B cell (primary cell): ENCODE data around the gene VANGL1. TPM values are rescaled to one million over a fixed set of nuclear protein-coding genes. Genes with fewer than 3 reads are reported as not detected.

ENCODE experiments used
- ATAC-seq: fragments of 200-7000 bp; cut with Tn5 transposase; one replicate; pipeline ENCODE4 v1.10.0; 2021; ENCODE audit warnings: low read depth, mild to moderate bottlenecking, moderate number of reproducible peaks, moderate library complexity
- CTCF ChIA-PET: fragments of 350-600 bp; sonication (Branson Sonifier 250); formaldehyde crosslinking; loops from one replicate; lab custom pipeline; 2021; ENCODE audit warnings: antibody characterized with exemption, inconsistent platforms; lab: Charles Lee
- POLR2A ChIA-PET: fragments of 350-600 bp; sonication (Branson Sonifier 250); formaldehyde crosslinking; loops from one replicate; lab custom pipeline; 2021; ENCODE audit warnings: antibody characterized with exemption; lab: Charles Lee
- DNase-seq: peaks from one replicate; pipeline ENCODE4 v3.0.0; 2013
- H2AFZ ChIP-seq: 2 replicates; pipeline ENCODE4 v1.6.1; 2012; ENCODE audit warnings: mild to moderate bottlenecking, low read depth, low read length; ENCODE audit not compliant: insufficient read depth, poor library complexity, severe bottlenecking
- H3K27ac ChIP-seq, 2 donors: 1 replicate in 1 of 2; 2 replicates in 1 of 2; pipeline ENCODE4 v1.5.1; 2012 to 2013; ENCODE audit warnings: low read length in 2 of 2, mild to moderate bottlenecking in 2 of 2, moderate library complexity in 1 of 2
- H3K27me3 ChIP-seq, 4 experiments: fragments of 200-600 bp in 1 of 4; sonication (generic) in 1 of 4; replicated peaks in 1 of 4; 1 replicate in 2 of 4; 2 replicates in 2 of 4; pipeline versions ENCODE4 v1.6.1 to v1.7.0; 2013 to 2016; ENCODE audit warnings: low read length in 3 of 4, mild to moderate bottlenecking in 2 of 4, mixed read lengths in 1 of 4, moderate library complexity in 1 of 4; ENCODE audit not compliant: insufficient read depth in 4 of 4, control insufficient read depth in 3 of 4; ENCODE audit errors: control extremely low read depth in 1 of 4
- H3K36me3 ChIP-seq, 2 experiments: replicated peaks in 1 of 2; 1 replicate in 1 of 2; 2 replicates in 1 of 2; pipeline versions ENCODE4 v1.6.1 to v1.7.1; 2013; ENCODE audit warnings: low read length in 1 of 2; ENCODE audit not compliant: insufficient read depth in 2 of 2, control insufficient read depth in 1 of 2; ENCODE audit errors: control extremely low read depth in 1 of 2, extremely low read depth in 1 of 2
- H3K4me1 ChIP-seq, 2 donors: fragments of 200-600 bp in 1 of 2; sonication (generic) in 1 of 2; 1 replicate in 1 of 2; 2 replicates in 1 of 2; pipeline versions ENCODE4 v1.5.1 to v1.6.1; 2013 to 2017; ENCODE audit warnings: low read length in 2 of 2; ENCODE audit not compliant: control insufficient read depth in 2 of 2, insufficient read depth in 2 of 2
- H3K4me2 ChIP-seq: replicated peaks from 2 replicates; pipeline ENCODE3; 2012; ENCODE audit warnings: mild to moderate bottlenecking, low read depth, low read length; ENCODE audit not compliant: poor library complexity, severe bottlenecking
- H3K4me3 ChIP-seq, 5 experiments: fragments of 200-600 bp in 1 of 5; sonication (generic) in 1 of 5; 1 replicate in 3 of 5; 2 replicates in 2 of 5; pipeline versions ENCODE4 v1.5.1 to v1.7.0; 2011 to 2016; ENCODE audit warnings: low read length in 4 of 5, mild to moderate bottlenecking in 4 of 5, low read depth in 2 of 5, control low read depth in 1 of 5, moderate library complexity in 1 of 5; ENCODE audit not compliant: insufficient read depth in 1 of 5; ENCODE audit errors: control extremely low read depth in 1 of 5, extremely low read depth in 1 of 5
- H3K79me2 ChIP-seq: fragments of 200-600 bp; sonication (generic); one replicate; pipeline ENCODE4 v1.6.0; 2016; ENCODE audit warnings: low read length; ENCODE audit not compliant: control insufficient read depth, insufficient read depth
- H3K9ac ChIP-seq: fragments of 200-600 bp; sonication (generic); 2 replicates; pipeline ENCODE4 v1.6.1; 2017; ENCODE audit warnings: mild to moderate bottlenecking, low read length, moderate library complexity
- H3K9me3 ChIP-seq, 3 donors: one replicate each; pipeline versions ENCODE4 v1.6.1 to v1.7.1; 2013; ENCODE audit warnings: low read length in 2 of 3; ENCODE audit not compliant: control insufficient read depth in 2 of 3, insufficient read depth in 1 of 3; ENCODE audit errors: control extremely low read depth in 1 of 3
- H4K20me1 ChIP-seq: 2 replicates; pipeline ENCODE4 v1.6.0; 2012; ENCODE audit warnings: mild to moderate bottlenecking, low read length; ENCODE audit not compliant: insufficient read depth, control insufficient read depth, poor library complexity, severe bottlenecking
- H3K27ac Mint-ChIP-seq: one replicate; pipeline ENCODE4 v1.8.0; 2021; ENCODE audit warnings: mixed read lengths
- H3K27me3 Mint-ChIP-seq: one replicate; pipeline ENCODE4 v1.8.0; 2021; ENCODE audit warnings: mixed read lengths
- H3K4me1 Mint-ChIP-seq: one replicate; pipeline ENCODE4 v1.8.0; 2021; ENCODE audit warnings: mixed read lengths
- H3K4me3 Mint-ChIP-seq: one replicate; pipeline ENCODE4 v1.8.0; 2021; ENCODE audit warnings: mixed read lengths
- H3K9me3 Mint-ChIP-seq: one replicate; pipeline ENCODE4 v1.8.0; 2022; ENCODE audit warnings: mixed read lengths; ENCODE audit not compliant: insufficient read depth
- EZH2 ChIP-seq: IDR thresholded peaks from 2 replicates; pipeline ENCODE4 v1.6.1; 2012; ENCODE audit warnings: borderline replicate concordance, low read depth, mild to moderate bottlenecking, moderate library complexity, low read length; ENCODE audit not compliant: insufficient read depth, poor library complexity, severe bottlenecking
- WGBS: methylation state at CpG from one replicate; pipeline ENCODE4 v1.1.5; 2013; ENCODE audit warnings: missing lambda C conversion rate; ENCODE audit not compliant: insufficient coverage; 5-methylcytosine and 5-hydroxymethylcytosine counted together
- intact Hi-C: fragments of 100-400 bp; cut with micrococcal nuclease; formaldehyde crosslinking; loops from one replicate; pipeline ENCODE4 v1.10.0; 2022
- polyA plus RNA-seq: library from polyadenylated mRNA; depleted of rRNA; stranded (reverse); fragments of >200 nt; gene quantifications from 2 replicates; pipeline ENCODE4 v1.2.3, GENCODE V29; 2012
- total RNA-seq, 2 donors: library from RNA; stranded (reverse); fragments of 120-200 nt in 1 of 2; gene quantifications; 1 replicate in 1 of 2; 2 replicates in 1 of 2; pipeline versions ENCODE4 v1.2.3 to v1.2.4, GENCODE V29; 2013 to 2022
- TF ChIP-seq, protein P1 (sequence below): fragments of 200-600 bp; IDR thresholded peaks from one replicate; pipeline ENCODE4 v1.8.0; 2022; ENCODE audit warnings: antibody characterized with exemption, mild to moderate bottlenecking

VANGL1 gene
- total and polyA plus RNA-seq, 2 donors (not counting 1 experiment from before 2014, with no cell fraction given), result 0.21 to 0.30 TPM

DNA sequence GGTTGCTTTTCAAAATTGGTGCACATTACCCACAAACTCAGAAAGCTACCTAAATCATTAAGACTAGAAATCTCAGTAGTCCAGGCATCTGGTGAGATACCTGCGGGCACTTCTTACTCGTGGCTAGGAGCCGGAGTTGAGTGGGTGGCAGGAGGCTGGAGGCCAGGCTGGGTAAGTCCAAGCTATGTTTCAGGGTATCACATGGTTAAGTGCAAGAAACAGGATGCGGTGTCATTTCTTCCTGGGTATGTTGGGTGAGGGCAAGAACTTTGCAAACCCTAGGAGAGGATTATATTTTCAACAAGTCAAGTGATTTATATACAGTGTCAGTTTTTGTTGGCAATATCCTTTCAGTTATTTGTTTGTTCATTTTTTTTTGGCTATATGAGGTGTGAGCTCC lies 41.0 kb downstream of the VANGL1 start:
- CTCF ChIA-PET, result no interaction called here

DNA sequence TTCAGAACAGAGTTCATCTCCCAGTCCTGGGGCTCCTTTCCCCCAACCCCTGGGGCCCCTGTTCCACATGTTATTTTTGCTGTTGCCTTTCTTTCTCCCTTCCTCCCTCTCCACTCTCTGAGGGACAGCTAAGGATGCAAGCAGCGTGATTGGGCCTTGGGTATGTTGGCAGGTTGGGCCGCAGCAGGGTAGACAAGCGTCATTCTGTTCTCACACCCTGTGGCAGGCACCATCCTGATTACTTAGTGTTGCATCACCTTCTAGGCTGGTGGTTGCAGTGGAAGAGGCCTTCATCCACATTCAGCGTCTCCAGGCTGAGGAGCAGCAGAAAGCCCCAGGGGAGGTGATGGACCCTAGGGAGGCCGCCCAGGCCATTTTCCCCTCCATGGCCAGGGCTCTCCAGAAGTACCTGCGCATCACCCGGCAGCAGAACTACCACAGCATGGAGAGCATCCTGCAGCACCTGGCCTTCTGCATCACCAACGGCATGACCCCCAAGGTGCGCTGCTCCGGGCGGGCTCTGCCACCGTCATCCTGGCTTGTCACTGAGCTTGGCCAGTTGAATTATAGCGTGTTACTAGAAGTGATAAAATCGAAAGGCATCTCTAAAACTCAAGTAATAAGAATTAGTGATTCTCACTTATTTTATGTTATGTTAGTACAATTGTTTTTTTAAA lies 43.4 kb downstream of the VANGL1 start:
- Mint-ChIP-seq H3K9me3 (no peaks in the 10 kb centered on the region), H3K27me3 (no peaks in the 10 kb centered on the region), H3K4me1 (peaks cover 2% of the 10 kb centered on the region), H3K4me3 (no peak overlapping the region), H3K27ac (no peak overlapping the region)
- TF ChIP-seq, protein P1, sequence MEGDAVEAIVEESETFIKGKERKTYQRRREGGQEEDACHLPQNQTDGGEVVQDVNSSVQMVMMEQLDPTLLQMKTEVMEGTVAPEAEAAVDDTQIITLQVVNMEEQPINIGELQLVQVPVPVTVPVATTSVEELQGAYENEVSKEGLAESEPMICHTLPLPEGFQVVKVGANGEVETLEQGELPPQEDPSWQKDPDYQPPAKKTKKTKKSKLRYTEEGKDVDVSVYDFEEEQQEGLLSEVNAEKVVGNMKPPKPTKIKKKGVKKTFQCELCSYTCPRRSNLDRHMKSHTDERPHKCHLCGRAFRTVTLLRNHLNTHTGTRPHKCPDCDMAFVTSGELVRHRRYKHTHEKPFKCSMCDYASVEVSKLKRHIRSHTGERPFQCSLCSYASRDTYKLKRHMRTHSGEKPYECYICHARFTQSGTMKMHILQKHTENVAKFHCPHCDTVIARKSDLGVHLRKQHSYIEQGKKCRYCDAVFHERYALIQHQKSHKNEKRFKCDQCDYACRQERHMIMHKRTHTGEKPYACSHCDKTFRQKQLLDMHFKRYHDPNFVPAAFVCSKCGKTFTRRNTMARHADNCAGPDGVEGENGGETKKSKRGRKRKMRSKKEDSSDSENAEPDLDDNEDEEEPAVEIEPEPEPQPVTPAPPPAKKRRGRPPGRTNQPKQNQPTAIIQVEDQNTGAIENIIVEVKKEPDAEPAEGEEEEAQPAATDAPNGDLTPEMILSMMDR, result no peak
- no peak for TF ChIP-seq EZH2
- Histone ChIP-seq H3K4me3 (no peak overlapping the region), H3K9ac (no peak overlapping the region), H3K36me3 (no peaks in the 10 kb centered on the region), H3K27ac (no peak overlapping the region), H2AFZ (no peak overlapping the region), H3K27me3 (no peaks in the 10 kb centered on the region), H4K20me1 (no peaks in the 10 kb centered on the region), H3K79me2 (no peaks in the 10 kb centered on the region), H3K4me2 (no peak overlapping the region), H3K4me1 (no peaks in the 10 kb centered on the region), H3K9me3 (no peaks in the 10 kb centered on the region)
- WGBS, result 98% methylated on average over 4 of the region's 14 CpGs
- ChIA-PET CTCF (no interaction called here), POLR2A (no interaction called here)
- ATAC-seq (no peak), DNase-seq (no peak)
- intact Hi-C loops, result no loop called here

More for the DNA sequence above, 41.0 kb downstream of the VANGL1 start:
- DNase-seq (no peak), ATAC-seq (no peak)
- H3K4me2 ChIP-seq, result no peak overlapping the region
- H3K36me3 ChIP-seq, result no peaks in the 10 kb centered on the region
- no peak overlapping the region for H3K27ac ChIP-seq
- Mint-ChIP-seq H3K27ac (no peak overlapping the region), H3K4me3 (no peak overlapping the region), H3K4me1 (peaks cover 4% of the 10 kb centered on the region), H3K9me3 (no peaks in the 10 kb centered on the region), H3K27me3 (no peaks in the 10 kb centered on the region)
- H3K4me3 ChIP-seq, result no peak overlapping the region
- no peaks in the 10 kb centered on the region for H3K27me3 ChIP-seq
- H3K9ac ChIP-seq, result no peak overlapping the region
- intact Hi-C loops, result no loop called here
- 100% methylated on average over 4 of the region's 4 CpGs for WGBS
- TF ChIP-seq EZH2, result no peak
- H2AFZ ChIP-seq, result no peak overlapping the region
- no peaks in the 10 kb centered on the region for H3K9me3 ChIP-seq
- H4K20me1 ChIP-seq, result no peaks in the 10 kb centered on the region
- H3K4me1 ChIP-seq, result no peaks in the 10 kb centered on the region
- no peaks in the 10 kb centered on the region for H3K79me2 ChIP-seq
- POLR2A ChIA-PET, result no interaction called here
